Keratinocyte (primary cell): ENCODE results near the gene SCAF4. TPM values are rescaled to one million over a fixed set of nuclear protein-coding genes. Genes with fewer than 3 reads are reported as not detected.
A peak's percentile ranks its signal among the peaks of the same experiment; 100 is the strongest.
"Not testable (repeated sequence)": the region's sequence is repeated elsewhere in the genome, so short reads cannot be mapped to it uniquely, and the experiment has no call there.

ENCODE experiments used
- DNase-seq: peaks from one replicate; pipeline ENCODE4 v3.0.0-alpha.2; 2011; ENCODE audit warnings: low read depth, missing footprints, low spot score
- FAIRE-seq: peaks from 2 replicates; lab custom pipeline; 2011; peaks lifted over from hg19 to GRCh38; lab: Jason Lieb, UNC
- H2AFZ ChIP-seq: 2 replicates; pipeline ENCODE4 v1.6.0; 2012; ENCODE audit warnings: low read length, control low read depth, inconsistent platforms; ENCODE audit not compliant: control insufficient read depth
- H3K27ac ChIP-seq: 2 replicates; pipeline ENCODE4 v1.5.1; 2011; ENCODE audit warnings: low read length; ENCODE audit not compliant: control insufficient read depth, insufficient read depth
- H3K27me3 ChIP-seq: 3 replicates; pipeline ENCODE4 v1.6.0; 2011; ENCODE audit warnings: low read length; ENCODE audit not compliant: control insufficient read depth, insufficient read depth; ENCODE audit errors: extremely low read depth
- H3K36me3 ChIP-seq, 2 experiments: 2 replicates in 1 of 2; 3 replicates in 1 of 2; pipeline ENCODE4 v1.5.1; 2011; ENCODE audit warnings: low read length in 2 of 2, mild to moderate bottlenecking in 1 of 2; ENCODE audit not compliant: control insufficient read depth in 2 of 2, insufficient read depth in 2 of 2; ENCODE audit errors: extremely low read depth in 1 of 2
- H3K4me1 ChIP-seq: 3 replicates; pipeline ENCODE4 v1.5.1; 2011; ENCODE audit warnings: low read length; ENCODE audit not compliant: control insufficient read depth, insufficient read depth; ENCODE audit errors: extremely low read depth
- H3K4me2 ChIP-seq: 3 replicates; pipeline ENCODE4 v1.6.0; 2011; ENCODE audit warnings: low read depth, low read length; ENCODE audit not compliant: control insufficient read depth, insufficient read depth; ENCODE audit errors: extremely low read depth
- H3K4me3 ChIP-seq, 3 experiments: fragments of 200-600 bp in 1 of 3; sonication (generic) in 1 of 3; 2 replicates in 2 of 3; 3 replicates in 1 of 3; pipeline ENCODE4 v1.5.1; 2011 to 2016; ENCODE audit warnings: low read length in 3 of 3, mild to moderate bottlenecking in 3 of 3, control low read depth in 2 of 3, inconsistent platforms in 1 of 3, low read depth in 1 of 3, mixed read lengths in 1 of 3, mixed run types in 1 of 3, moderate library complexity in 1 of 3; ENCODE audit not compliant: control insufficient read depth in 2 of 3, insufficient read depth in 2 of 3; ENCODE audit errors: extremely low read depth in 1 of 3
- H3K79me2 ChIP-seq: 2 replicates; pipeline ENCODE4 v1.6.0; 2012; ENCODE audit warnings: low read length; ENCODE audit not compliant: control insufficient read depth, insufficient read depth
- H3K9ac ChIP-seq: 3 replicates; pipeline ENCODE4 v1.6.0; 2011; ENCODE audit warnings: low read length; ENCODE audit not compliant: control insufficient read depth, insufficient read depth; ENCODE audit errors: extremely low read depth
- H3K9me1 ChIP-seq: 3 replicates; pipeline ENCODE4 v1.6.0; 2011; ENCODE audit warnings: low read length; ENCODE audit not compliant: control insufficient read depth, insufficient read depth; ENCODE audit errors: extremely low read depth
- H3K9me3 ChIP-seq: 2 replicates; pipeline ENCODE4 v1.5.1; 2012; ENCODE audit warnings: low read depth, low read length; ENCODE audit not compliant: control insufficient read depth
- H4K20me1 ChIP-seq: 3 replicates; pipeline ENCODE4 v1.6.0; 2011; ENCODE audit warnings: low read length; ENCODE audit not compliant: control insufficient read depth, insufficient read depth; ENCODE audit errors: extremely low read depth
- CTCF ChIP-seq, 3 experiments: IDR thresholded peaks in 1 of 3; conservative IDR thresholded peaks in 1 of 3; optimal IDR thresholded peaks in 1 of 3; 2 replicates in 2 of 3; 3 replicates in 1 of 3; pipeline versions ENCODE3 to v1.5.1; 2011; ENCODE audit warnings: low read length in 3 of 3, mild to moderate bottlenecking in 3 of 3, moderate library complexity in 2 of 3, control low read depth in 1 of 3, inconsistent platforms in 1 of 3; ENCODE audit not compliant: insufficient read depth in 2 of 3; ENCODE audit errors: extremely low read depth in 1 of 3
- EZH2 ChIP-seq: IDR thresholded peaks from one replicate; pipeline ENCODE4 v1.6.1; 2012; ENCODE audit warnings: inconsistent platforms, mild to moderate bottlenecking, low read length, moderate library complexity
- dilution Hi-C: fragments of 300-500 bp; cut with MboI; formaldehyde crosslinking; loops from one replicate; pipeline ENCODE4 v1.7.0; 2020; ENCODE audit warnings: low sequenced_read_pairs; ENCODE audit not compliant: extremely low pct_ligation_motif_present
- polyA plus RNA-seq, 5 experiments: library from polyadenylated mRNA; depleted of rRNA in 3 of 5; stranded (reverse) in 3 of 5; stranded (forward) in 1 of 5; unstranded in 1 of 5; fragments of >200 nt; gene quantifications; 1 replicate in 1 of 5; 2 replicates in 3 of 5; 3 replicates in 1 of 5; pipeline versions ENCODE4 v1.2.1 to v1.2.3, GENCODE V29; 2011 to 2012; ENCODE audit warnings: missing spikeins in 2 of 5, low read depth in 1 of 5, low replicate concordance in 1 of 5

SCAF4 gene
- polyA plus RNA-seq, 1 donor (not counting 4 experiments of a cell fraction or from before 2014, with no cell fraction given): 7.5 TPM

GRCh38 chr21:31667132-31667531 lies 64.8 kb downstream of the SCAF4 start:
- Histone ChIP-seq H3K79me2 (peaks cover 22% of the 10 kb centered on the region), H3K4me1 (peaks cover 29% of the 10 kb centered on the region), H2AFZ (no peak overlapping the region), H3K4me2 (peak overlapping the region; percentile 29), H3K27me3 (no peaks in the 10 kb centered on the region), H3K9me3 (no peaks in the 10 kb centered on the region), H3K27ac (peak overlapping the region; percentile 11), H3K9ac (no peak overlapping the region), H4K20me1 (no peaks in the 10 kb centered on the region), H3K36me3 (peaks cover 14 to 27% of the 10 kb centered on the region in 2 experiments), H3K4me3 (no peak overlapping the region), H3K9me1 (no peaks in the 10 kb centered on the region)
- FAIRE-seq (peak; percentile 44), DNase-seq (no peak)
- dilution Hi-C loops: no loop called here
- no peak for TF ChIP-seq EZH2
- no peak for TF ChIP-seq CTCF (optimal IDR thresholded peaks at IDR 0.05 in 1 of 3, IDR thresholded peaks at IDR 0.05 in 1 of 3, conservative IDR thresholded peaks at IDR 0.05 in 1 of 3; ENCODE audit: extremely low read depth in 1 of 3, insufficient read depth in 2 of 3, low read length in 3 of 3)

- H3K9me3 ChIP-seq: no peaks in the 10 kb centered on the region
- TF ChIP-seq EZH2: no peak
- TF ChIP-seq CTCF (optimal IDR thresholded peaks at IDR 0.05 in 1 of 3, IDR thresholded peaks at IDR 0.05 in 1 of 3, conservative IDR thresholded peaks at IDR 0.05 in 1 of 3; ENCODE audit: extremely low read depth in 1 of 3, insufficient read depth in 2 of 3, low read length in 3 of 3): no peak
- no peak overlapping the region for H3K9ac ChIP-seq
- no peak overlapping the region for H3K27ac ChIP-seq
- peaks cover 14 to 26% of the 10 kb centered on the region in 2 experiments for H3K36me3 ChIP-seq
- no peak overlapping the region for H3K4me3 ChIP-seq
- no peaks in the 10 kb centered on the region for H3K27me3 ChIP-seq
- H3K79me2 ChIP-seq: peaks cover 28% of the 10 kb centered on the region
- dilution Hi-C loops: no loop called here
- FAIRE-seq (no peak), DNase-seq (no peak)
- peaks cover 33% of the 10 kb centered on the region for H3K4me1 ChIP-seq
- H4K20me1 ChIP-seq: no peaks in the 10 kb centered on the region
- no peak overlapping the region for H2AFZ ChIP-seq
- no peak overlapping the region for H3K4me2 ChIP-seq
- H3K9me1 ChIP-seq: no peaks in the 10 kb centered on the region
Observed at GRCh38 chr21:31666445-31667010, 65.4 kb downstream of the SCAF4 start.

GRCh38 chr21:31665869-31666268 lies 66.0 kb downstream of the SCAF4 start:
- H2AFZ ChIP-seq, H3K27me3 ChIP-seq, H3K9ac ChIP-seq, H3K9me3 ChIP-seq, H4K20me1 ChIP-seq, FAIRE-seq, H3K27ac ChIP-seq, H3K9me1 ChIP-seq, DNase-seq, H3K4me2 ChIP-seq, H3K4me3 ChIP-seq, dilution Hi-C loops: not testable (repeated sequence)
- Histone ChIP-seq H3K36me3 (peaks cover 14 to 21% of the 10 kb centered on the region in 2 experiments), H3K4me1 (peaks cover 35% of the 10 kb centered on the region), H3K79me2 (peaks cover 35% of the 10 kb centered on the region)
